Heart right ventricle (tissue), 16 donors: ENCODE measurements around the gene SPTAN1. TPM values are rescaled to one million over a fixed set of nuclear protein-coding genes. Genes with fewer than 3 reads are reported as not detected.

Experiments
- ATAC-seq, 8 donors: fragments of 200-7000 bp; cut with Tn5 transposase; one replicate each; pipeline ENCODE4 v1.9.1; 2020; ENCODE audit warnings: mild to moderate bottlenecking in 8 of 8, moderate library complexity in 8 of 8, moderate number of reproducible peaks in 1 of 8
- DNase-seq, 2 donors: peaks; one replicate each; pipeline ENCODE4 v3.0.0-alpha.2; 2020
- H3K27ac ChIP-seq, 10 donors: fragments of 200-600 bp; sonication (generic) in 2 of 10; one replicate each; pipeline versions ENCODE4 v1.5.0 to v1.8.0; 2020 to 2022; ENCODE audit warnings: mild to moderate bottlenecking in 3 of 10
- H3K27me3 ChIP-seq, 7 donors: fragments of 200-600 bp; one replicate each; pipeline ENCODE4 v1.8.0; 2021 to 2022; ENCODE audit warnings: mild to moderate bottlenecking in 2 of 7
- H3K36me3 ChIP-seq, 9 donors: fragments of 200-600 bp; sonication (generic) in 1 of 9; one replicate each; pipeline versions ENCODE4 v1.5.0 to v1.8.0; 2020 to 2022; ENCODE audit warnings: mild to moderate bottlenecking in 2 of 9
- H3K4me1 ChIP-seq, 9 donors: fragments of 200-600 bp; sonication (generic) in 1 of 9; one replicate each; pipeline versions ENCODE4 v1.5.0 to v1.8.0; 2020 to 2022; ENCODE audit warnings: mild to moderate bottlenecking in 4 of 9
- H3K4me3 ChIP-seq, 10 donors: fragments of 200-600 bp; sonication (generic) in 2 of 10; one replicate each; pipeline versions ENCODE4 v1.5.0 to v1.8.0; 2020 to 2022; ENCODE audit warnings: mild to moderate bottlenecking in 7 of 10, moderate library complexity in 2 of 10
- H3K9me3 ChIP-seq, 11 donors: fragments of 200-600 bp in 10 of 11; sonication (generic) in 2 of 11; one replicate each; pipeline versions ENCODE4 v1.5.0 to v1.8.0; 2013 to 2022; ENCODE audit warnings: mild to moderate bottlenecking in 2 of 11, control low read depth in 1 of 11, moderate library complexity in 1 of 11
- WGBS, 2 donors: extraction: QIAGEN DNeasy Blood & Tissue Kit; methylation state at CpG; one replicate each; pipeline ENCODE4 v1.1.7; 2013; ENCODE audit warnings: inconsistent platforms in 1 of 2; 5-methylcytosine and 5-hydroxymethylcytosine counted together
- intact Hi-C, 10 donors: fragments of 100-400 bp; cut with DNase I; formaldehyde crosslinking; loops; one replicate each; pipeline versions ENCODE4 v1.11.1 to v1.14.2; 2022
- polyA plus RNA-seq, 2 donors: library from polyadenylated mRNA; stranded (reverse); fragments of 200-250 nt; gene quantifications; one replicate each; pipeline ENCODE4 v1.2.3, GENCODE V29; 2013
- total RNA-seq, 10 donors: library from RNA; stranded (reverse); fragmentation: NEBNext Ultra II Directional in 3 of 10; extraction: Animal tissue kit (Norgen Biotek cat#: 25700) in 3 of 10; gene quantifications; one replicate each; pipeline versions ENCODE4 v1.2.1 to v1.2.4, GENCODE V29; 2021 to 2023
- TF ChIP-seq, protein P1 (sequence below), 9 donors: fragments of 200-600 bp; sonication (generic) in 2 of 9; IDR thresholded peaks; one replicate each; pipeline versions ENCODE4 v1.5.0 to v1.8.0; 2021 to 2022; ENCODE audit warnings: antibody characterized with exemption in 9 of 9, mild to moderate bottlenecking in 5 of 9, moderate library complexity in 1 of 9
- donor health status: Arrhythmogenic right ventricular cardiomyopathy.
- donor health status: ischemic (EF 13 %, LVEDD 7.1; RV severe dilation, severe dysfunction).
- donor health status: healthy with polysubstance abuse.
- donor health status: DM: no; HTN: yes; CAD: no.
- donor health status: DM: no; HTN: no; CAD: no.
- donor health status: ischemic (EF 25% LVEDD 6.9; RV normal size, moderate dysfunction).
- donor health status: ischemic (EF 25% LVEDD 5.7; RV mildly dilated, moderate dysfunction).
- donor health status: healthy.
- donor health status: DM: yes; HTN: yes; CAD: no.
- donor health status: Ischemic cardiomyopathy.
- donor health status: ischemic (EF 35%, LVEDD 5.7; RV mildly dilated, moderate dysfunction).
- donor health status: nonischemic (EF 11% LVEDD 7.7; RV severe dilation, severe dysfunction).
- donor health status: DM: yes; HTN: yes; CAD: no.
- donor health status: PGD.
- donor health status: ischemic (EF 29% LVEDD 5.4; RV normal size, mild dysfunction).
- donor health status: nonischemic (EF 23%, LVEDD 6.1; RV moderate dilation, normal function).

The SPTAN1 gene
- total and polyA plus RNA-seq, 12 donors = 119 to 449 (median 342) TPM

DNA sequence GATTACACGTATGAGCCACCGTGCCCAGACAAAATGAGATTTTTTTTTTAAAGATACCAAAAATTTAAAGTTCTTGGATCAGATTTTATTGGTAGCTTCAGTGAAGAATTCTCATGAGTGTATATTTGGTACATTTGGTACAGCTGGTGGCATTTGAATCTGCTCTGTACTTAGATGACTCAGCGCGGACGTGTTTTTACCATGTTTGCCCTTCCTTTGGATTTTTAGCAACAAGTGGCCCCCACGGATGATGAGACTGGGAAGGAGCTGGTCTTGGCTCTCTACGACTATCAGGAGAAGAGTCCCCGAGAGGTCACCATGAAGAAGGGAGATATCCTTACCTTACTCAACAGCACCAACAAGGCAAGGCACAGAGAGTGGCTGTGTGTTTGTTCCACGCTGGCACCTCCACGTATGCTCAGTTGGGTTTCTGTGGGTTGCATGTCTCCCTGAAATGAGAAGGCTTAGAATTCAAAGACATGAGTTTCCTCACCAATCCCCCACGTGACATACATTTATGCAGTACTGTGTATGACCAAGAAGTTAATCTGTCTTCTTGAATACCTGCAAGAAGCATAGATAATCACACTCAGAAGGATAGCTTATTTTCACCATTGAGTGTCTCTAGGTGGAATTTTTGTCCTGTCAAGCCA lies 36.3 kb downstream of the SPTAN1 start:
- no peaks in the 10 kb centered on the region for H3K9me3 ChIP-seq
- no peak overlapping the region for H3K4me3 ChIP-seq
- DNase-seq (no peak), ATAC-seq (no peak)
- TF ChIP-seq, protein P1, sequence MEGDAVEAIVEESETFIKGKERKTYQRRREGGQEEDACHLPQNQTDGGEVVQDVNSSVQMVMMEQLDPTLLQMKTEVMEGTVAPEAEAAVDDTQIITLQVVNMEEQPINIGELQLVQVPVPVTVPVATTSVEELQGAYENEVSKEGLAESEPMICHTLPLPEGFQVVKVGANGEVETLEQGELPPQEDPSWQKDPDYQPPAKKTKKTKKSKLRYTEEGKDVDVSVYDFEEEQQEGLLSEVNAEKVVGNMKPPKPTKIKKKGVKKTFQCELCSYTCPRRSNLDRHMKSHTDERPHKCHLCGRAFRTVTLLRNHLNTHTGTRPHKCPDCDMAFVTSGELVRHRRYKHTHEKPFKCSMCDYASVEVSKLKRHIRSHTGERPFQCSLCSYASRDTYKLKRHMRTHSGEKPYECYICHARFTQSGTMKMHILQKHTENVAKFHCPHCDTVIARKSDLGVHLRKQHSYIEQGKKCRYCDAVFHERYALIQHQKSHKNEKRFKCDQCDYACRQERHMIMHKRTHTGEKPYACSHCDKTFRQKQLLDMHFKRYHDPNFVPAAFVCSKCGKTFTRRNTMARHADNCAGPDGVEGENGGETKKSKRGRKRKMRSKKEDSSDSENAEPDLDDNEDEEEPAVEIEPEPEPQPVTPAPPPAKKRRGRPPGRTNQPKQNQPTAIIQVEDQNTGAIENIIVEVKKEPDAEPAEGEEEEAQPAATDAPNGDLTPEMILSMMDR (IDR thresholded peaks at IDR 0.05) = no peak
- no peaks in the 10 kb centered on the region for H3K27me3 ChIP-seq
- peaks cover 13 to 100% (median 92%) of the 10 kb centered on the region in 9 donors for H3K36me3 ChIP-seq
- no peaks in the 10 kb centered on the region for H3K4me1 ChIP-seq
- no peak overlapping the region for H3K27ac ChIP-seq
- intact Hi-C loops = loop anchor here in 1 of 10 donors (10.0 kb wide), 1 partner anchor 64 kb away; no protein-coding TSS in a partner anchor
- WGBS, 2 donors = 88 to 93% methylated on average over 11 of the region's 11 CpGs

DNA sequence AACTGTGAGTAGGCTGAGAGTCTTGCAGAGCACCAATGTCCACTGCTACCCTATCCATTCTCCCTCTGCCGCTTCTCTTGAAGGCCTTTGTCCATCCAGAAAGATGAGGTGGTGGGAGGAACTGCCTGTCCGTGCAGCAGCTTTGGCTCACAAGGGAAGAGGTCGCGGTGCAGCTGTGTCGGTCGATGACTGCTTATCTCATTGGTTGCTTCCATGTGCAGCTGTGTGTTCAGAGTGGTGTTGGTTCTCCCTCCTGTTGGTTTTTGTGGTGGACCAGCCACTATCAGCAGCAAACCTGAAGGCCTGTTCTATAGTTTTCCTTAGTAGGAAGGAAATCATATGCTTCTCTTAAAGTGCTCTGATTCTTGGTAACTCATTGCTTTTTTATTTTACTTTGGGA lies 40.7 kb downstream of the SPTAN1 start:
- DNase-seq = no peak
- no peaks in the 10 kb centered on the region for H3K27me3 ChIP-seq
- H3K4me1 ChIP-seq = no peaks in the 10 kb centered on the region
- TF ChIP-seq, protein P1 (IDR thresholded peaks at IDR 0.05) = no peak
- WGBS, 2 donors = 77 to 81% methylated on average over 6 of the region's 6 CpGs
- H3K36me3 ChIP-seq = peaks cover 5 to 100% (median 89%) of the 10 kb centered on the region in 9 donors
- H3K9me3 ChIP-seq = no peaks in the 10 kb centered on the region
- ATAC-seq = peak in 1 of 8 donors; percentile 17
- no peak overlapping the region for H3K27ac ChIP-seq
- intact Hi-C loops = loop anchor here in 1 of 10 donors (10.0 kb wide), 1 partner anchor 392 kb away; no protein-coding TSS in a partner anchor
- no peak overlapping the region for H3K4me3 ChIP-seq

DNA sequence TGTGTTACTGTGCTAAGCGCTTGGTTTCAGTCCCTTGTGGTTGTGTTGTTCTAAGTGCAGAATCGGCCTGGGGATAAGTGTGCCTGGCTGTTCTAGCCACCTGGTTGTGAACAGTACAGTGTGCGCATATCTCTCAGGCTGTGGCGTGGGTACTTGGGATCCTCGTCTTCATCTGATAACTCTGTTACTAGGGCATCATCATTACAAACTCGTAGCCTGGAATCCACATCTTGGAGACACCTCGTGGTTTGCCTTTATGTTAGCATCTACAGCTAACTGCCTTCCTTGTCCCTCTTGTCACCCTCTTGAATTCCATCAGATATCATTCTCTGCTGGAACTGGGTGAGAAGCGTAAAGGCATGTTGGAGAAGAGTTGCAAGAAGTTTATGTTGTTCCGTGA lies 41.5 kb downstream of the SPTAN1 start:
- DNase-seq (no peak), ATAC-seq (no peak)
- H3K4me1 ChIP-seq = no peaks in the 10 kb centered on the region
- H3K27me3 ChIP-seq = no peaks in the 10 kb centered on the region
- intact Hi-C loops = loop anchor here in 1 of 10 donors (10.0 kb wide), 1 partner anchor 391 kb away; no protein-coding TSS in a partner anchor
- peaks cover 5 to 100% (median 90%) of the 10 kb centered on the region in 9 donors for H3K36me3 ChIP-seq
- 84 to 86% methylated on average over 9 of the region's 9 CpGs for WGBS, 2 donors
- H3K27ac ChIP-seq = no peak overlapping the region
- H3K4me3 ChIP-seq = no peak overlapping the region
- TF ChIP-seq, protein P1 (IDR thresholded peaks at IDR 0.05) = no peak
- no peaks in the 10 kb centered on the region for H3K9me3 ChIP-seq

DNA sequence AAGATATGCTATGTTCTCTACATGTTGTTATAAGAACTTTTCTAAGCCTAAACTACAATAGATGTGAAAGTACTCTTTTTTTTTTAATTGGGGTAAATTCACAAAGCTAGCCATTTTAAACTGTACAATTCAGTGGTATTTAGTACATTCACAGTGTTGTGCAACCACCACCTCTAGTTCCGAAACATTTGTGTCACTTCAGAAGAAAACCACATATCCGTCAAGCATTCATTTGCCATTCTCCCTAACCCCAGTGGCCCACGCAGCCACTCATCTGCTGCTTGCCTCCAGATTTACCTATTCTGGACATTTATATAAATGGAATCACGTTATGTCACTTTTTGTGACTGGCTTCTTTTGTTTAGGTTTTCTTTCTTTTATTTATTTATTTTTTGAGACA lies 43.1 kb downstream of the SPTAN1 start:
- H3K27me3 ChIP-seq = no peaks in the 10 kb centered on the region
- TF ChIP-seq, protein P1 (IDR thresholded peaks at IDR 0.05) = no peak
- no peak overlapping the region for H3K4me3 ChIP-seq
- 80 to 94% methylated on average over 4 of the region's 4 CpGs for WGBS, 2 donors
- no peaks in the 10 kb centered on the region for H3K9me3 ChIP-seq
- peaks cover 5 to 100% (median 94%) of the 10 kb centered on the region in 9 donors for H3K36me3 ChIP-seq
- no peak overlapping the region for H3K27ac ChIP-seq
- intact Hi-C loops = loop anchor here in 1 of 10 donors (10.0 kb wide), 1 partner anchor 389 kb away; no protein-coding TSS in a partner anchor
- DNase-seq = no peak
- no peak for ATAC-seq
- H3K4me1 ChIP-seq = no peaks in the 10 kb centered on the region
